Heart left ventricle (tissue), 13 donors: ENCODE data around the gene B3GAT2.

Experiments used
- POLR2A ChIP-seq, 2 donors: fragments of 450-650 bp; IDR thresholded peaks; one replicate each; pipeline ENCODE4 v1.6.1; 2017; ENCODE audit warnings: antibody characterized with exemption in 2 of 2, mild to moderate bottlenecking in 2 of 2, moderate library complexity in 2 of 2
- TF ChIP-seq, protein P1 (sequence below), 12 donors: fragments of 200-600 bp; sonication (generic) in 4 of 12; IDR thresholded peaks; one replicate each; pipeline versions ENCODE4 v1.5.0 to v1.8.0; 2018 to 2022; ENCODE audit warnings: antibody characterized with exemption in 12 of 12, mild to moderate bottlenecking in 5 of 12
- donor health status: ischemic (EF 13 %, LVEDD 7.1; RV severe dilation, severe dysfunction).
- donor health status: DM: no; HTN: yes; CAD: no.
- donor health status: DM: no; HTN: no; CAD: no.
- donor health status: ischemic (EF 25% LVEDD 6.9; RV normal size, moderate dysfunction).
- donor health status: ischemic (EF 25% LVEDD 5.7; RV mildly dilated, moderate dysfunction).
- donor health status: ischemic (EF 35%, LVEDD 5.7; RV mildly dilated, moderate dysfunction).
- donor health status: nonischemic (EF 11% LVEDD 7.7; RV severe dilation, severe dysfunction).
- donor health status: DM: yes; HTN: yes; CAD: no.
- donor health status: PGD.
- donor health status: ischemic (EF 29% LVEDD 5.4; RV normal size, mild dysfunction).
- donor health status: nonischemic (EF 23%, LVEDD 6.1; RV moderate dilation, normal function).

DNA sequence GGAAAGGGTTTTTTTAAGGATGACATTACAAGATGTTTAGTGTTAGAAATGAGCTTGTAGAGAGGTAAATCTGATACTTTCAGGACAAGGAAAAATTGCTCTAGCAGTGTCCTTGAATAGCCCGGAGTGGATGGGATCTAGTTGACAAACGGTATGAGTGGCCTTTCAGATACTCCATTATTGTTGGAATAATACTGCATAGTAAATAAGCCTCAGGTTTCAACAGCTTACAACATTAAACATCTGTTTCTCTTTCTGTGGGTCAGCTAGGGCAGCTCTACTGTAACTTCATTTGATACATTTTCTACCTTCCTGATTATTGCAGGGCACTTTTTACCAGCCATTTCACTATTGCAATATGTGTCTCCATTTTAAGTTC, 118.0 kb downstream of the B3GAT2 start:
- TF ChIP-seq, protein P1, sequence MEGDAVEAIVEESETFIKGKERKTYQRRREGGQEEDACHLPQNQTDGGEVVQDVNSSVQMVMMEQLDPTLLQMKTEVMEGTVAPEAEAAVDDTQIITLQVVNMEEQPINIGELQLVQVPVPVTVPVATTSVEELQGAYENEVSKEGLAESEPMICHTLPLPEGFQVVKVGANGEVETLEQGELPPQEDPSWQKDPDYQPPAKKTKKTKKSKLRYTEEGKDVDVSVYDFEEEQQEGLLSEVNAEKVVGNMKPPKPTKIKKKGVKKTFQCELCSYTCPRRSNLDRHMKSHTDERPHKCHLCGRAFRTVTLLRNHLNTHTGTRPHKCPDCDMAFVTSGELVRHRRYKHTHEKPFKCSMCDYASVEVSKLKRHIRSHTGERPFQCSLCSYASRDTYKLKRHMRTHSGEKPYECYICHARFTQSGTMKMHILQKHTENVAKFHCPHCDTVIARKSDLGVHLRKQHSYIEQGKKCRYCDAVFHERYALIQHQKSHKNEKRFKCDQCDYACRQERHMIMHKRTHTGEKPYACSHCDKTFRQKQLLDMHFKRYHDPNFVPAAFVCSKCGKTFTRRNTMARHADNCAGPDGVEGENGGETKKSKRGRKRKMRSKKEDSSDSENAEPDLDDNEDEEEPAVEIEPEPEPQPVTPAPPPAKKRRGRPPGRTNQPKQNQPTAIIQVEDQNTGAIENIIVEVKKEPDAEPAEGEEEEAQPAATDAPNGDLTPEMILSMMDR (IDR thresholded peaks at IDR 0.05): no peak
- TF ChIP-seq POLR2A (IDR thresholded peaks at IDR 0.05): no peak
